Measurements from ENCODE around the gene TGFA. TPM values are rescaled to one million over a fixed set of nuclear protein-coding genes. Genes with fewer than 3 reads are reported as not detected.

TGFA gene
- total and polyA plus RNA-seq, 2 experiments from 2014 or later, result 1.4 to 6.5 TPM

- no peak for TF ChIP-seq REST (IDR thresholded peaks at IDR 0.05; ENCODE audit: unreplicated experiment)
Measured at GRCh38 chr2:70442301-70443077, 111.1 kb downstream of the TGFA start (continued).

GRCh38 chr2:70440621-70441020 is 113.0 kb downstream of the TGFA start:
- no peaks in the 10 kb centered on the region for H3K36me3 ChIP-seq (ENCODE audit: insufficient read depth)
- H3K9me2 ChIP-seq (ENCODE audit: insufficient read depth), result no peaks in the 10 kb centered on the region
- H3K4me1 ChIP-seq (ENCODE audit: insufficient read depth), result no peaks in the 10 kb centered on the region
- Mint-ChIP-seq H3K9me3 (no peaks in the 10 kb centered on the region; the same call in 2 of the 3 replicates), H3K27me3 (ENCODE audit: insufficient read depth, low read depth, poor library complexity) (peaks cover 53% of the 10 kb centered on the region), H3K27ac (no peak overlapping the region), H3K4me3 (no peak overlapping the region), H3K36me3 (ENCODE audit: low read depth) (no peaks in the 10 kb centered on the region; the same call in 2 of the 3 replicates), H3K4me1 (no peaks in the 10 kb centered on the region)
- ATAC-seq (no peak), DNase-seq (ENCODE audit: low spot score) (no peak)
- no peak overlapping the region for H3K4me3 ChIP-seq
- H3K27me3 ChIP-seq (ENCODE audit: insufficient read depth), result peaks cover 92% of the 10 kb centered on the region
- H3K79me2 ChIP-seq (replicated peaks; ENCODE audit: insufficient read depth), result no peaks in the 10 kb centered on the region
- TF ChIP-seq POLR2AphosphoS5 (IDR thresholded peaks at IDR 0.05; ENCODE audit: low read depth), result no peak
- no peak for TF ChIP-seq ZNF331 (CRISPR knock-in tag; IDR thresholded peaks at IDR 0.05; ENCODE audit: low read depth)
- no peak for TF ChIP-seq EZH2 (IDR thresholded peaks at IDR 0.05; ENCODE audit: low read depth, unreplicated experiment)
- H2AFZ ChIP-seq, result no peak overlapping the region
- no peak overlapping the region for H3K27ac ChIP-seq (ENCODE audit: low read depth)
- H3K4me2 ChIP-seq, result no peak overlapping the region
- no peaks in the 10 kb centered on the region for H3F3A ChIP-seq (replicated peaks; ENCODE audit: low read depth)
- H4K20me1 ChIP-seq (replicated peaks; ENCODE audit: insufficient read depth), result peaks cover 5% of the 10 kb centered on the region; the same call in 1 of the 2 replicates

GRCh38 chr2:70435138-70435537 is 118.5 kb downstream of the TGFA start:
- no peaks in the 10 kb centered on the region for H3K9me2 ChIP-seq (ENCODE audit: insufficient read depth)
- no peak overlapping the region for H3K4me2 ChIP-seq
- H3K36me3 ChIP-seq (ENCODE audit: insufficient read depth), result no peaks in the 10 kb centered on the region
- no peak for ATAC-seq
- H3K27ac Mint-ChIP-seq, result no peak overlapping the region
- H3K27me3 ChIP-seq (ENCODE audit: insufficient read depth), result peaks cover 82% of the 10 kb centered on the region
- no peak for DNase-seq (ENCODE audit: low spot score)
- H3K27me3 Mint-ChIP-seq (ENCODE audit: insufficient read depth, low read depth, poor library complexity), result peaks cover 45% of the 10 kb centered on the region
- no peaks in the 10 kb centered on the region for H3K79me2 ChIP-seq (replicated peaks; ENCODE audit: insufficient read depth)
- no peaks in the 10 kb centered on the region; the same call in 2 of the 3 replicates for H3K9me3 Mint-ChIP-seq
- no peak overlapping the region for H3K4me3 ChIP-seq
- no peak overlapping the region for H3K4me3 Mint-ChIP-seq
- no peaks in the 10 kb centered on the region; the same call in 2 of the 3 replicates for H3K4me1 Mint-ChIP-seq
- H3K36me3 Mint-ChIP-seq (ENCODE audit: low read depth), result no peaks in the 10 kb centered on the region
- H2AFZ ChIP-seq, result no peak overlapping the region
- H3K4me1 ChIP-seq (ENCODE audit: insufficient read depth), result no peaks in the 10 kb centered on the region
- no peak overlapping the region for H3K27ac ChIP-seq (ENCODE audit: low read depth)
- H3F3A ChIP-seq (replicated peaks; ENCODE audit: low read depth), result no peaks in the 10 kb centered on the region
- peaks cover 5% of the 10 kb centered on the region; the same call in 1 of the 2 replicates for H4K20me1 ChIP-seq (replicated peaks; ENCODE audit: insufficient read depth)
- no peak for TF ChIP-seq ZNF462 (CRISPR knock-in tag; IDR thresholded peaks at IDR 0.05)
- no peak for TF ChIP-seq EZH2phosphoT487 (IDR thresholded peaks at IDR 0.05; ENCODE audit: unreplicated experiment)
- TF ChIP-seq CTCF (conservative IDR thresholded peaks at IDR 0.05; ENCODE audit: low read depth in 2 of 2), result no peak
